Adrenal gland (tissue), 5 donors: ENCODE measurements around the gene STRN4.

Experiments used
- POLR2A ChIP-seq, 2 donors: fragments of 450-650 bp; IDR thresholded peaks; one replicate each; pipeline ENCODE4 v1.6.1; 2017; ENCODE audit warnings: antibody characterized with exemption in 2 of 2, mild to moderate bottlenecking in 2 of 2, moderate library complexity in 1 of 2
- TF ChIP-seq, protein P1 (sequence below), 6 experiments: fragments of 450-650 bp in 4 of 6; fragments of 200-600 bp in 2 of 6; sonication (generic) in 1 of 6; IDR thresholded peaks; 1 replicate in 5 of 6; 2 replicates in 1 of 6; pipeline versions ENCODE4 v1.5.1 to v1.8.0; 2016 to 2021; ENCODE audit warnings: antibody characterized with exemption in 6 of 6, mild to moderate bottlenecking in 2 of 6, moderate library complexity in 1 of 6
- donor health status: DM: no; HTN: no; CAD: no.

DNA sequence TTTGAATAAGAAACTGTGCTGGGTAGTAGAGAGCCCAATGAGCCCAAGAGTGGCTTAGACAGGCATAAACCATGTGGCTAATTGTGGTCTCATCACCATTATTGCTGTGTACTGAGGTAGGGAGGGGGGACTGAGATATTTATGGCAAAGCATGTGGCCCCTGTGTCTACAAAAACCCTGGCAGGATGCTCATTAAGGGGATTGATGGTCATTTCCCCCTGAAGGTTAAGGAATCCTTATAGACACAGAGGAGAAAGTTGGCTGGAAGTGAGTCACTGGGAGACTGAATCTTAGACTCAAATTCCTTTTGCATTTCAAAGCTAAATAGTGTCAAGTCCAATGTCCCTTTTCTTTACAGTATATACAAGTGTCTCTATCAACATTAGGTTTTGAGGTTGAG is 75.4 kb downstream of the STRN4 start:
- TF ChIP-seq, protein P1, sequence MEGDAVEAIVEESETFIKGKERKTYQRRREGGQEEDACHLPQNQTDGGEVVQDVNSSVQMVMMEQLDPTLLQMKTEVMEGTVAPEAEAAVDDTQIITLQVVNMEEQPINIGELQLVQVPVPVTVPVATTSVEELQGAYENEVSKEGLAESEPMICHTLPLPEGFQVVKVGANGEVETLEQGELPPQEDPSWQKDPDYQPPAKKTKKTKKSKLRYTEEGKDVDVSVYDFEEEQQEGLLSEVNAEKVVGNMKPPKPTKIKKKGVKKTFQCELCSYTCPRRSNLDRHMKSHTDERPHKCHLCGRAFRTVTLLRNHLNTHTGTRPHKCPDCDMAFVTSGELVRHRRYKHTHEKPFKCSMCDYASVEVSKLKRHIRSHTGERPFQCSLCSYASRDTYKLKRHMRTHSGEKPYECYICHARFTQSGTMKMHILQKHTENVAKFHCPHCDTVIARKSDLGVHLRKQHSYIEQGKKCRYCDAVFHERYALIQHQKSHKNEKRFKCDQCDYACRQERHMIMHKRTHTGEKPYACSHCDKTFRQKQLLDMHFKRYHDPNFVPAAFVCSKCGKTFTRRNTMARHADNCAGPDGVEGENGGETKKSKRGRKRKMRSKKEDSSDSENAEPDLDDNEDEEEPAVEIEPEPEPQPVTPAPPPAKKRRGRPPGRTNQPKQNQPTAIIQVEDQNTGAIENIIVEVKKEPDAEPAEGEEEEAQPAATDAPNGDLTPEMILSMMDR (IDR thresholded peaks at IDR 0.05) = no peak
- TF ChIP-seq POLR2A (IDR thresholded peaks at IDR 0.05) = no peak
